NK-92 (cell line): Measurements from ENCODE around the gene GET3.
"Not testable (repeated sequence)": the region's sequence is repeated elsewhere in the genome, so short reads cannot be mapped to it uniquely, and the experiment has no call there.

ENCODE experiments used
- DNase-seq: peaks from one replicate; lab custom pipeline; 2025; ENCODE audit not compliant: unreplicated experiment; lab: John Stamatoyannopoulos, UW

GET3 gene

DNA sequence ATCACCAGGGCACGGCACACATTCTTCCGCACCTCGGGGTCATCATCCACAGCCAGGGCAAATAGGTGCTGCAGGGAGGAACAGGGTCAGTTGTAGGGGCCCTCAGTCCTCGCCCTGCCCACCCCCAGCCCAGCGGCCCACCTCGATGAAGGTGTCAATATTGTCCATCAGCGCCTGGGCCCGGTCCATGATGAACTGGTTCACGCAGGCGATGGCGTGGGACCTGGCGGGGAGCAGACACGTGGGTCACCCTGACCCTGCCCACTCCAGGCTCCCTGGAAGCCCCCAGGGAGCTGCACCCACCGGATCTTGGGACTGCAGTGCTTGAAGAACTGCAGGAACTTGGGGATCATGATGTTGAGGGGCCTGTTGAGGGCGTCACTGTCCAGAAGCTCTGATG is 22.2 kb upstream of the GET3 start:
- no peak for DNase-seq

DNA sequence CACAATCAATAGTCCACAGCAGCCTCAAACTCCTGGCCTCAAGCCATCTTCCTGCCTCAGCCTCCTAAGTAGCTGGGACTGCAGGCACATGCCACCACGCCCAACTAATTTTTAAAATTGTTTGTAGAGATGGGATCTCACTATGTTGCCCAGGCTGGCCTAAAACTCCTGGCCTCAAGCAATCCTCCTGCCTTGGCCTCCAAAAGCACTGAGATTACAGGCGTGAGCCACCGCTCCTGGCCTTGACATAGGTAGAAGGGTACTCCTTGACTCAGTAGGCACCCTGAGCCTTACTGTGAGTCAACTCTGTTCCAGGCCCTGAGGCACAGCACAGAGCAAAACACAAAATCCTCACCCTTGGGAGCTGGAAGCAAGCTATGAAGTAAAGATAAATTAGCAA is 21.4 kb upstream of the GET3 start:
- DNase-seq: no peak

DNA sequence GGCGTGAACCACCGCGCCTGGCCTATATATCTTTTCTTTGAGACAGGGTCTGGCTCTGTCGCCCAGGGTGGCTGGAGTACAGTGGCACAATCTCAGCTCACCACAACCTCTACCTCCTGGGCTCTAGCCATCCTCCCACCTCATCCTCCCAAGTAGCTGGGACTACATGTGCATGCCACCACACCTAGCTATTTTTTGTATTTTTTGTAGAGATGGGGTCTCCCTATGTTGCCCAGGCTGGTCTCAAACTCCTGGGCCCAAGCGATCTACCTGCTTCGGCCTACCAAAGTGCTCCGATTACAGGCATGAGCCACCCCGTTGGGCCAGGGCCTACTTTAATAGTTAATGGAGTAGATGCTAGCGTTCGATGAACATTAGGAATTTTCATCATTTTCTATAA is 17.0 kb upstream of the GET3 start:
- no peak for DNase-seq

DNA sequence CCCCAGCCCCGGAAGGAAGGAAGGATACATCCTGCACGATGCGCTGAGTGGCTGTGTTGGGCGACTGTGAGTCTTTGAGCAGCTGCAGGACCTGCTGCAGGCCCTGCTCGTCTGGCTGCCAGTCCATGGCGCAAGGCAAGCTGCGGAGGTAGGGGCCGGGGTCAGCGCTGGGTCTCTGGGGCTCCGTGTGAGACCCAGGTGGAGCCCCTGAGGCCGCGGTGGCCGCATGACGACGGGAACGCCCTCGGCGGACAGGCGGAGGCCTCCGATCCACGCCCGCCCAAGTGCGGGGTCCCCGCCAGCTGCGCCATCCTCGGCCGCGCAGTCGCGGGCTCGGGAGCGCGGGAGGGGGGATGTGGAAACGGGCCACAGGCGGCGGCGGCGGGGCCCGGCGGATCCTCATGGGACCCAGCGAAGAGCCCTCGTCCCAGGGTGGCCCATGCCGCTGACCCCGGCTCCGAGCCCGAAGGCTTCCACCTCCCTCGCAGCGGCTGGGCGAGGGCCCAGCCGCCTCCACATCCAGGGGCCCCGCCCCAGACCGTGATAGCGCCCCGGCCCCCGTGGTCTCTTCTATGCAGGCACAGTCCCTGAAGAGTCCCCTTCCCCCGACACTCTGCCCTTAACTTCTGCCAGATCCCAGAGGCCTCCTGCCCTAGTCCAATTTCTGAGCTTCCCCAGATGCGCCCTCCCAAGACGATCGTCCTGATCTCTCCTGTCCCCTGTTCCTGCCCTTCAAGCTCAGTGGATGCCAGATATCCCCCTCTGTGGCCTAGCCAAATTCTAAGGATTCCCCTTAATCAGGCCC is 16.2 kb upstream of the GET3 start:
- no peak for DNase-seq

DNA sequence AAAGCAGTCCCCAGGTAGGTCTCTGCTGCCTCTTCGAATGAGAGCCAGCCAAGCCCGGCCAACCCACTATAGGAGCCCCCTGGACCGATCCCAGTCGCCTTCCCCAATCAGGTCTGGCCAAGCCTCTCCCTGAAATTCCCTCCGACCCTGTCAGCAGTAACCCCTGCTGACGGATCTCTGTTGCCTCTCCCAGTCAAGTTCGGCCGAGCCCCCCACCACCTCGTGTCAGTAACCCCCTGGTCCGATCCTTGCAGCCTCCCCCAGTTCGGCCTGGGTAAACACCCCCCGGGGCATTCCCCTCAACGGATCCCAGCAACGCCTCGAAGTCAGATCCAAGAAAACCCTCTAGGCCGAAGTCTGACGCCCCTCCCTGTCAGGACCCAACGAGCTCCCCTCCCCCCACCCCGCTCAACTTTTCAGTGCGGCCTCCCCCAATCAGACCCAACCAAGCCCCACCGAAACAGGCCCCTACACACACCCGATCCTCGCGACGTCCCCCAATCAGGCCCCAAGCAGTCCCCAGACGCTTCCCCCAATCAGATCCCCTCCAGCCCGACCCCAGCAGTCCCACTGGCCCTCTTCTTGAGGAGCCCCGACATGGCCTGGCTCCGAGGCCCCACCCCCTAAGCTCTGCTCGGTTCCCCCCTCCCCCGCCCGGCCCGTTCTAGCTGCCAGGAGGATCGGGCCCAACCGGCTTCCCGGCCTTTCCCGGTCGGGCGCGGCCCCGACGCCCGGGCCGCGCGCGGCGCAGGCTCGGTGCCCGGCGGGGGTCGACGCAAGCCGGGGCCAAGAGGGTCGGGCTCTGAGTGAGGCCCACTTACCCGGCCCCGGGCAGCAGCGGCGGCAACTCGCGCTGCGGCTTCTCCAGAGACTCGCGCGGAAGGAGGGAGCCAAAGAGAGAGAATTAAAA is 15.4 kb upstream of the GET3 start:
- no peak for DNase-seq

DNA sequence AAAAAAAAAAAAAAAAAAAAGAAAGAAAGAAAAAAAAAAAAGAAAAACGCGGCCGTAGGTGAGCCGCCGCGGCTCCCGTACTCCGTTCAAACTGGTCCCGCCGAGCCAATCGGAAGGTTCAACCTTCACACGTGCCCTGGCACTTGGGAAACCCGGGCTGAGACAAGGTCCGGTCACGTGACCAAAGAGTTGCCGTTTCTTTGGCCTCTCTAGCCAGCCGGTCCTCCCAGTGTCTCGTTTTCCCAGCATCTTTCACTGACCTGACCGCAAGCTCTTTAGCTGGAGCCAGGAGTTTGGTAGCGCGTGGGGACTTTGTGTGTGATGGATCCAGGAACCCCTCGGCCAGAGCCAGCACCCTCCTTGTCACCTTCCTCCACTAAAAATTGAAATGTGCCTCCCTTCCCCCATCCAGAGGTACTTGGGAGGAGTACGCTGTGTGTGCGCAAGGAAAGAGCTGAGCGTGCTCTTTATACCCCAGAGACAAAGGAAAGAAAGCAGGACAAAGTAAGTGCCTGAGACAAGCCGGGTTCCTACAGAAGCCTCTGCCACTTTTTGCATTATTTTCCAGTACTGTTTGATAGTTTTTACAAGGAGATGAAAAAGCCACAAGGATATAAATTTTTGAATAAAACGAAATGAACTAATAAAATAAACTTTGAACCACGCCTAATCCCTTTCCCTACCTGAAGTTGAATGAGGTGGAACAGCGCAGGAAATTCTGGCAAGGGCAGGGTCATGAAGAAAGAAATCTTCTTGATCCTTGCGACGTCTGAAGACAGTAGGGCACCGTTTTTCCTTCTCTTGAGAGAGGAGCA is 14.5 kb upstream of the GET3 start:
- peak; percentile 65 for DNase-seq

DNA sequence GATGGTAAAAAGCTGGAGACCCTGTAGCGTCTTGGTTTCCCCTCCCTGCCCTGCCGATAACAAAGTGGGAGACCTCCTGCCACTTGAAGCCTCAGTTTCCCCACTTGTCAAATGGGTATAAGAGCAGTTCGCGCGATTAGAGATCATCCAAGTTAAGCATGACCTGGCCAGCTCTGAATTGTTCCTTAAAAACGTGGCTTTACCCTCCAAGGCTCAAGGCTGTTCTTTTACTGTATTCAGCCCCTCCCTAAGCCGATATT is 14.0 kb upstream of the GET3 start:
- DNase-seq: no peak

DNA sequence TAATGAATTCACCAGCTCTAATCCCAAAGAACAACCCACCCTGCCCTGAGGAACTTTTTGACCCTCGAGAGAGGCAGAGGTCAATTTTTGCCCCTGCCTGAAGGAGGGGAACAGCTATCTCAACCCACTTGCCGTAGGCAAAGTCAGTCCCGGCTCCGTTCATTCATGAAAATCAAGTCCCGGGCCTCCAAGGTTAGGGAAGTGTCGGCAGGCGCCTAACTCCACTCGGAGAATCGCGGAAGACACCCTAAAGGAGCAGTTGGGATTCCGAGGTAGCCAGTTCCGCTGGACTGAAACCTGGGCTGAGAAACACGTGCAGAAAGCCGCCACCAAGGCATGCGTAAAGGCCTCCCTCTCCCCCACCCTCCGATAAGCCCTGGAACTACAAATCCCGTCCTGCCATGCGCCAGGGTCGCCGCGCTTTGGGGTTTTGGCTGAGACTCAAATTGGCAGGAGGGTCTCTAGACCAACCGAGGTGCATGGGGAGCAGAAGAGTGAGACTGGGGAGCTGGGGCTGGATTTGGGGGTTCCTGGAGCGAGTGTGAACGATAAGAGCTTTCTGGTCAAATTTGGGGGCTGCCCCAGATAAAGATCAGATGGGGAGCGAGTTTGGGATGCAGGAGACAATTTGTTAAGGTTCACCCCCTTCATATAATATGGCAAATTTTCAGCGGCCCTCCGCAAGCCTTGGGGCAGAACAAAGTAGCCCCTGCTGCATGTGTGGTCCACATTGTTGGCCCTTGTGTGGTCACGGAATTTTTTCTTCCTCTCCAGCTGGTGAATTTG is 13.5 kb upstream of the GET3 start, which contains the start of gene TNPO2:
Gene TNPO2 (minus strand): TSS at position 292 of the 786 bp plus-strand sequence. CDS start 2,955 bp downstream, outside the sequence.
- no peak for DNase-seq

DNA sequence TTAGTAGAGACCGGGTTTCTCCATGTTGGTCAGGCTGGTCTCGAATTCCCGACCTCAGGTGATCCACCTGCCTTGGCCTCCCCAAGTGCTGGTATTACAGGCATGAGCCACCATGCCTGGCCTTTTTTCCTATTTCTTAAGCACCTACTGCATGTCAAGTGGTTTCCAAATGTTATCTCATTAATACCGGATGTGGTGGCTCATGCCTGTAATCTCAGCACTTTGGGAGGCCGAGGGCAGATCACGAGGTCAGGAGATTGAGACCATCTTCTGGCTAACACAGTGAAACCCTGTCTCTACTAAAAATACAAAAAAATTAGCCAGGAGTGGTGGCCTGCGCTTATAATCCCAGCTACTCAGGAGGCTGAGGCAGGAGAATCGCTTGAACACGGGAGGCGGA is 11.7 kb upstream of the GET3 start:
- not testable (repeated sequence) for DNase-seq

DNA sequence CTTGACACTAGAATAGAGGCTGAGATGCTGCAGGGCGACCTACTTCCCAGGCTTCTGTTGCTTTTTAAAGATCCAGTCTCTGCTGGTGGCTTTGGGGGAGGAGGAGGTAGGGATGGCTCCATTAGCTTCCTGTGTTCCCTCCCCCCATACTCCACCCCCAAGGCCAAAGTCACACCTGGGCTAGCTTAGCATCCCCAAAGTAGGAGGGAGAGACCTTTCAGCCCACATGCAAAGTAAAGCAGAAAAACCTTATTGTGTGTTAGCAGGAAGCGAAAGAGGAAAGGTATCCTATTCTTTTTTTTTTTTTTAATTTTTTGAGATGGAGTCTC is 10.3 kb upstream of the GET3 start:
- no peak for DNase-seq

DNA sequence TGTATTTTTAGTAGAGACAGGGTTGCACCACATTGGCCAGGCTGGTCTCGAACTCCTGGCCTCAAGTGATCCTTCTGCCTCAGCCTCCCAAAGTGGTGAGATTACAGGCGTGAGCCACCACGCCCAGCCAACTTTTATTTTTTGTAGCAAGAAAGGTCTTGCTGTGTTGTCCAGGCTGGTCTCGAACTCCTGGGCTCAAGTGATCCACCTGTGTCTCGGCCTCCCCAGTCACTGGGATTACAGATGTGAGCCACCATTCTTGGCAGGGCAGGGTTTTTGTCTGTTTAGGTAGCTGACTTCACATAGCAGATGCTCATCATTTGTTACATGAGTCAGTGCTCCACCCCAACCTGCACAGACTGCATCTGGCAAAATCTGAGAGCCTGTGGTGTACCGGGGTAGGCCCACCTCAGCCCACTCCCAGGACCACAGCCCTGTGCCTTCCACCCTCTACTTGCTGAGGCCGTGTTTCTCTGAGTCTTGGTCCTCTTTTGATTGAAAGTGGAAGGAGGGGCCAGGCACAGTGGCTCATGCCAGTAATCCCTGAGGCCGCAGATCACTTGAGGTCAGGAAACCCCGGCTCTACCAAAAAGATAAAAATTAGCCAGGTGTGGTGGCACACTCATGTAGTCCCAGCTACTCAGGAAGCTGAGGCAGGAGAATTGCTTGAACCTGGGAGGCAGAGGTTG is 9.4 kb upstream of the GET3 start:
- DNase-seq: no peak

DNA sequence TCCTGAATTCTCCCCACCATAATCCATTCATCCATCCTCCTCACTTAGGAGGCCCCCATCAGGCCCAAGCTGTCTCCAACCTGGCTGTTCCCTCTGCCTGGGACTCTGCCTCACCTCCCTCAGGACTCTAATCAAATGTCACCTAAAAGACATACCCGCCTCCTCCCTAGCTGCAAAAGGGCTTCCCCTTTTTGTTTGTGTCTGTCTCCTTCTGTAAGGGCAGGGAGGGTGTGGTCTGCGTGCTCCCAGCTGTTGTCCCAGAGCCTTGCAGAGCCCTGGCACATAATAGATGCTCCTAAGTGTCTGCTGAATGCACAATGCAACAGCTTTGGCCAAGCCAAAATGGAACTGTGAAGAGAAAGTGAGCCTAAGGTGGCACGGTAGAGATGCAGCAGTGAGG is 7.2 kb upstream of the GET3 start:
- DNase-seq: no peak

DNA sequence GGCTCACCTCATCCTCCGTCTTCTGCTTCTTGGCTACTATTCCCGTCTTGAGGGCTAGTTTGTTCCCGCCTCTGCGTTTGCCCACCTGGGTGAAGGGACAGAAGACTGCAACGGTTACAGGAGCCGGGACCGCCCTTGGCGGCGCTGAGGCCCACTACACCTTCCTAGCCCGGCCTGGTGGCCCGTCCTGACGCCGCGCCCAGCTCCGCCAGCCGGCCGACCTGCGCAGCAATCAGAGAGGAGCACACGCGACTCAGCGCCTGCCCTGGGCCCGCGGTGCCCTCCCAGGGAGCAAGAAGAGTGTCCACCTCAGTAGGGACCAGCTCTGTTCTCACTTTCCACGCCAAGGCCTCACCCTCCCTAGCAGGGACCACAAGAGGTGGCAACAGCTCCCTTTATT is 6.0 kb upstream of the GET3 start:
- DNase-seq: no peak

DNA sequence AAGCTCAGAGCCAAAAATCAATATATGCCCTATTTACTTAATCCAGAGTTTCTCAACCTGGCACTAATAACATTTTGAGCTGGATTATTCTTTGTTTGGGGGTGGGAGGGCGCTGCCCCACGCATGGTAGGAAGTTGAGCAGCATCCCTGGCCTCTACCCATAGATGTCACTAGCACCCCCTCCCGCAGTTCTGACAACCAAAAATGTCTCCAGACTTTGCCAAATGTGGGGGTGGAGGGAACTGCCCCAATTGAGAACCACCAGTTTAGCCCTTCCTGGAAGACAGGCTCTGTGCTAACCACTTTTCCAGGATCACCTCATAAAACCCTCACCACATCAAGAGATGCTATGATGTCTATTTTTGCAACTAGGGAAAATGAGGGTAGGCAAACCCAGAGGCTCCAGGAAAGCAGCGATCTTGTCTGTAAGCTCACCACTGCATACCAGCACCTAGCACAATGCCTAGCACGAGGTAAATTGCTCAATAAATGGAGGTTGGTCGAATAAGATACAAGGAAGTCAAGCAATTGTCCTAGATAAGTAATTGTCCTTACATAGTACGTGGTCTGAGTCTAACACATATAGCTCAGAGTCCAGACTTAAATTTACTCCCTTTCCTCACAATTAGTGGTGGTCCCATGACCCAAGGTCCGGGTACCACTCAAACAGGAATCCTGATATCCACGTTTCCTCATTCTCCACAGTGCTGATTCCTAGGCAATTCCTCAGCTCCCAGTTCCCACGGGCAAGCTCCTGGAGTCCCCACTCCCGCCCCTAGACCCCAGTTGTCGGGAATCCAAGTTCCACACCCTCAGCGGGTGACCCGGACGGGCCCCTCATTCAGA is 3.7 kb upstream of the GET3 start:
- DNase-seq: no peak

DNA sequence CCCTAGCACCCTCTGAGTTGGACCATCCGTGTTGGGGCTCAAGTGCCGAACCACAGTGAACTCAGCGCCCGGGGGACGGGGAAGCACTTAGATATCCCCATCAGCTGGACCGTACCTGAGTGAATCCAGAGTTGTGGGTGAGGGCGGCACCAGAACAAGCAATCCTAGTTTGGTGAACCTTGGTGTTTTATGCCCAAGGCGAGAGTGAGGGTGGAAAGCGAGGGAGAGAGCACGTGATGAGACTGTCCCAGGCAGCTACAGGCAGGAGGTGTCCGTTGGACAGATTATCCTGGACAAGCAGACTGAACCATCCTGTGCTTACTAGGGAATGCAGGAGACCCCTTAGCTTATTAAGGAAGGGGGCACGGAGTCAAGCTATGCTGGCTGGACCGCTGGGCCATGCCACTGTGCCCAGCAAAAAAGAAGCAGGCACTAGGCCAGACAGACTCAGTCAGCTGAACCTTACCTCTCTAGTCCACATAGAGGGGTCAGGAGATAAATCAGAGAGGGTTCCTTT is 596 bp downstream of the GET3 start:
- DNase-seq: no peak

DNA sequence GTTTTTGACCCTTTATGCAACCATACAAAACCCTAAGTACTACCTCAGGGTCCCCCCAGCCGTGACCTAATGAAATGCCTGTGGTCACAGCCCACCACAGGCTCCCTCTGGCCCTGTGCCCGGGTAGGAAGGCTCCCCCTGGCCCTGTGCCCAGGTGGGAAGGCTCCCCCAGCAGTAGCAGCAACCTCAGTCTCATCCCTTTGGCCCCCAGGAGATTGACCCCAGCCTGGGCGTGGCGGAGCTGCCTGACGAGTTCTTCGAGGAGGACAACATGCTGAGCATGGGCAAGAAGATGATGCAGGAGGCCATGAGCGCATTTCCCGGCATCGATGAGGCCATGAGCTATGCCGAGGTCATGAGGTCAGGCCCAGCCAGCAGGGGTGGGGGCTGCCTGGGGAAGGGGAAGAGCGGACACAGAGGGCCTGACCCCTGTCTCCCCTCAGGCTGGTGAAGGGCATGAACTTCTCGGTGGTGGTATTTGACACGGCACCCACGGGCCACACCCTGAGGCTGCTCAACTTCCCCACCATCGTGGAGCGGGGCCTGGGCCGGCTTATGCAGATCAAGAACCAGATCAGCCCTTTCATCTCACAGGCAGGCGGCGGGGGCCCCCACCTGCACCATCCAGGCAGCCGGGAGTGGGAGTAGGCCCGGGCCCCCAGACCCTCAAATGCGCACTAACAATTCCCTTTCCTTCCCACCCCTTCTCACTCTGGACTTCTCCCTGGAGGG is 8.0 kb downstream of the GET3 start:
- no peak for DNase-seq

DNA sequence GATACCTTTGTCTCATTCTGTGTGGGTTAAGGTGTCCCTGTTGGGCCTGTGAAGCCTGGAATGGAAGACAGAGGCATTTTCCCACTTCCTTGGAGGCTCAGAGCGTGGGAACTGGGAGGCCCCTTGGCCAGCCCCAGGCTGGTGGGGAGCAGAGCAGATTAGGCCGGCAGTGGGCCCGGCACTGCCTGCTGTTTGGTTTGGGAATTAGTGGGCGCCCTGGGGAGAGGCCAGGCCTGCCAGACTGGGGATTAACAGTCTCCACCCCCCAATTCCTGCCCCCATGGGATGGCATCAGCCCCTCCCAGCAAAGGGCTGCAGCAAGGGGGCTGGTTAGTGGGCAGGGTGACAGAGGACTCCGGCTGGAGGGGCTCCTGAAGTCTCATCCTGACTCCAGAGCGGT is 11.2 kb downstream of the GET3 start:
- DNase-seq: no peak

DNA sequence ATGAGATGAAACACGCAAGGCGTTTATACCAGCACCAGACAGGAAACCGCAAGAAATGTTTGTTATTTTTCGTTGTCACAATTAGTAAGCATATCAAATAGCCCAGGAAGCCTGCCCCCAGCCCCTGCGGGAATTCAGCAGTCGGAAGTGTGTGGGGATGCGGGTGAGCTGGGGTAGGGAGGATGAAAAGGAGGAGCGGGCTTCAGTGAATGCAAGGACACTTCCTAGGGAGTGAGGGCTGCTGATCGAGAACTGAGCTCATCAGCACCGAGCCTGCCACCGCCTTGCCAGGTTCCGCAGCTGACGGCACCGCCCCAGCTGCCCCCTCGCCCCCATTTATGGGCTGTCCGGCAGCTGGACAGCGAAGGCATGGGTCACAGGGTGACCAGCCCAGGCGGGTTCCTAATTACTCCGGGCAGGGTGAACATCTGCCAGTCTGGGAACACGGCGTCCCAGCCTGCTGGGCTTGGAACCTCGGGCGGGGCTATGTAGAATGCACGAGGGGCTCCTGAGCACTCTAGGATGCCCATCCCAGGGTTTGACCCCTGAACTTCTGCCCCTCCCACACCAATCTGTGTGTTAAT is 12.7 kb downstream of the GET3 start:
- DNase-seq: no peak
